Breast epithelium (tissue), 4 donors: ENCODE data around the gene SNX9. TPM values are rescaled to one million over a fixed set of nuclear protein-coding genes. Genes with fewer than 3 reads are reported as not detected.

Source experiments
- DNase-seq, 2 donors: peaks; one replicate each; pipeline ENCODE4 v3.0.0-alpha.2; 2019; ENCODE audit warnings: low spot score in 2 of 2
- H3K27ac ChIP-seq, 2 donors: fragments of 200-600 bp; sonication (generic) in 1 of 2; one replicate each; pipeline ENCODE4 v1.5.1; 2016 to 2019; ENCODE audit warnings: mild to moderate bottlenecking in 1 of 2
- H3K27me3 ChIP-seq, 2 donors: fragments of 200-600 bp; sonication (generic) in 1 of 2; one replicate each; pipeline versions ENCODE4 v1.5.1 to v1.6.0; 2017 to 2019; ENCODE audit warnings: control low read depth in 1 of 2, mild to moderate bottlenecking in 1 of 2
- H3K36me3 ChIP-seq: fragments of 200-600 bp; one replicate; pipeline ENCODE4 v1.5.1; 2019
- H3K4me1 ChIP-seq, 2 donors: fragments of 200-600 bp; sonication (generic); one replicate each; pipeline ENCODE4 v1.5.1; 2016 to 2019; ENCODE audit warnings: control low read depth in 1 of 2
- H3K4me3 ChIP-seq, 3 donors: fragments of 200-600 bp; sonication (generic); 1 replicate in 2 of 3; 2 replicates in 1 of 3; pipeline ENCODE4 v1.5.1; 2016 to 2019; ENCODE audit warnings: mild to moderate bottlenecking in 3 of 3, moderate library complexity in 2 of 3
- H3K9me3 ChIP-seq, 2 donors: fragments of 200-600 bp; sonication (generic) in 1 of 2; one replicate each; pipeline ENCODE4 v1.5.1; 2016 to 2019; ENCODE audit warnings: control low read depth in 1 of 2
- POLR2A ChIP-seq: fragments of 450-650 bp; IDR thresholded peaks from one replicate; pipeline ENCODE4 v1.6.1; 2016; ENCODE audit warnings: antibody characterized with exemption, mild to moderate bottlenecking, moderate library complexity
- POLR2AphosphoS5 ChIP-seq, 3 donors: sonication (generic); formaldehyde crosslinking; IDR thresholded peaks; one replicate each; pipeline ENCODE4 v1.6.1; 2017; ENCODE audit warnings: antibody characterized with exemption in 3 of 3
- intact Hi-C: fragments of 100-400 bp; cut with DNase I; formaldehyde crosslinking; loops from one replicate; pipeline ENCODE4 v1.15.1; 2023; ENCODE audit warnings: low total_unique reads
- total RNA-seq, 3 donors: library from RNA; depleted of rRNA; stranded (reverse); fragments of >200 nt; gene quantifications; one replicate each; pipeline ENCODE4 v1.1.0, GENCODE V29; 2016
- TF ChIP-seq, protein P1 (sequence below), 3 donors: fragments of 450-650 bp; IDR thresholded peaks; one replicate each; pipeline ENCODE4 v1.5.1; 2016 to 2017; ENCODE audit warnings: antibody characterized with exemption in 3 of 3, mild to moderate bottlenecking in 3 of 3, moderate library complexity in 3 of 3

The SNX9 gene
- total RNA-seq, 3 donors from 2014 or later, result 61.6 to 83.2 (median 75.7) TPM

GRCh38 chr6:157978021-157978783 lies 155.2 kb downstream of the SNX9 start:
- TF ChIP-seq POLR2A (no peak), POLR2AphosphoS5 (IDR thresholded peaks at IDR 0.05) (no peak)
- TF ChIP-seq, protein P1, sequence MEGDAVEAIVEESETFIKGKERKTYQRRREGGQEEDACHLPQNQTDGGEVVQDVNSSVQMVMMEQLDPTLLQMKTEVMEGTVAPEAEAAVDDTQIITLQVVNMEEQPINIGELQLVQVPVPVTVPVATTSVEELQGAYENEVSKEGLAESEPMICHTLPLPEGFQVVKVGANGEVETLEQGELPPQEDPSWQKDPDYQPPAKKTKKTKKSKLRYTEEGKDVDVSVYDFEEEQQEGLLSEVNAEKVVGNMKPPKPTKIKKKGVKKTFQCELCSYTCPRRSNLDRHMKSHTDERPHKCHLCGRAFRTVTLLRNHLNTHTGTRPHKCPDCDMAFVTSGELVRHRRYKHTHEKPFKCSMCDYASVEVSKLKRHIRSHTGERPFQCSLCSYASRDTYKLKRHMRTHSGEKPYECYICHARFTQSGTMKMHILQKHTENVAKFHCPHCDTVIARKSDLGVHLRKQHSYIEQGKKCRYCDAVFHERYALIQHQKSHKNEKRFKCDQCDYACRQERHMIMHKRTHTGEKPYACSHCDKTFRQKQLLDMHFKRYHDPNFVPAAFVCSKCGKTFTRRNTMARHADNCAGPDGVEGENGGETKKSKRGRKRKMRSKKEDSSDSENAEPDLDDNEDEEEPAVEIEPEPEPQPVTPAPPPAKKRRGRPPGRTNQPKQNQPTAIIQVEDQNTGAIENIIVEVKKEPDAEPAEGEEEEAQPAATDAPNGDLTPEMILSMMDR (IDR thresholded peaks at IDR 0.05), result no peak
- no peak for DNase-seq
- no peak overlapping the region for H3K27ac ChIP-seq
- no peaks in the 10 kb centered on the region for H3K27me3 ChIP-seq
- no peak overlapping the region for H3K4me3 ChIP-seq
- H3K36me3 ChIP-seq, result no peaks in the 10 kb centered on the region
- H3K9me3 ChIP-seq, result no peaks in the 10 kb centered on the region
- intact Hi-C loops, result loop anchor here (1.0 kb wide), 1 partner anchor 17 kb away; no protein-coding TSS in a partner anchor
- H3K4me1 ChIP-seq, result peaks cover 0 to 5% of the 10 kb centered on the region in 2 donors

- H3K9me3 ChIP-seq, result no peaks in the 10 kb centered on the region
- no peak for TF ChIP-seq POLR2AphosphoS5 (IDR thresholded peaks at IDR 0.05)
- TF ChIP-seq, protein P1 (IDR thresholded peaks at IDR 0.05), result no peak
- TF ChIP-seq POLR2A, result no peak
- H3K4me1 ChIP-seq, result peaks cover 0 to 5% of the 10 kb centered on the region in 2 donors
- no peaks in the 10 kb centered on the region for H3K27me3 ChIP-seq
- H3K36me3 ChIP-seq, result no peaks in the 10 kb centered on the region
- intact Hi-C loops, result loop anchor here (5.0 kb wide), 1 partner anchor 62 kb away; no protein-coding TSS in a partner anchor
- peak overlapping the region; percentile 86 to 97 (median 89) for H3K4me3 ChIP-seq
- DNase-seq, result no peak
- H3K27ac ChIP-seq, result peak overlapping the region; percentile 79 to 86
Observed at GRCh38 chr6:157980288-157981131, 157.5 kb downstream of the SNX9 start.

GRCh38 chr6:157981132-157981394 lies 158.0 kb downstream of the SNX9 start:
- H3K4me3 ChIP-seq, result peak overlapping the region; percentile 86 to 97 (median 89)
- no peaks in the 10 kb centered on the region for H3K36me3 ChIP-seq
- TF ChIP-seq POLR2A (no peak), POLR2AphosphoS5 (IDR thresholded peaks at IDR 0.05) (no peak)
- TF ChIP-seq, protein P1 (IDR thresholded peaks at IDR 0.05), result no peak
- DNase-seq, result no peak
- H3K27ac ChIP-seq, result peak overlapping the region; percentile 79 to 86
- no peaks in the 10 kb centered on the region for H3K27me3 ChIP-seq
- no peaks in the 10 kb centered on the region for H3K9me3 ChIP-seq
- H3K4me1 ChIP-seq, result peaks cover 0 to 5% of the 10 kb centered on the region in 2 donors
- intact Hi-C loops, result loop anchor here (5.0 kb wide), 1 partner anchor 61 kb away; no protein-coding TSS in a partner anchor

DNA sequence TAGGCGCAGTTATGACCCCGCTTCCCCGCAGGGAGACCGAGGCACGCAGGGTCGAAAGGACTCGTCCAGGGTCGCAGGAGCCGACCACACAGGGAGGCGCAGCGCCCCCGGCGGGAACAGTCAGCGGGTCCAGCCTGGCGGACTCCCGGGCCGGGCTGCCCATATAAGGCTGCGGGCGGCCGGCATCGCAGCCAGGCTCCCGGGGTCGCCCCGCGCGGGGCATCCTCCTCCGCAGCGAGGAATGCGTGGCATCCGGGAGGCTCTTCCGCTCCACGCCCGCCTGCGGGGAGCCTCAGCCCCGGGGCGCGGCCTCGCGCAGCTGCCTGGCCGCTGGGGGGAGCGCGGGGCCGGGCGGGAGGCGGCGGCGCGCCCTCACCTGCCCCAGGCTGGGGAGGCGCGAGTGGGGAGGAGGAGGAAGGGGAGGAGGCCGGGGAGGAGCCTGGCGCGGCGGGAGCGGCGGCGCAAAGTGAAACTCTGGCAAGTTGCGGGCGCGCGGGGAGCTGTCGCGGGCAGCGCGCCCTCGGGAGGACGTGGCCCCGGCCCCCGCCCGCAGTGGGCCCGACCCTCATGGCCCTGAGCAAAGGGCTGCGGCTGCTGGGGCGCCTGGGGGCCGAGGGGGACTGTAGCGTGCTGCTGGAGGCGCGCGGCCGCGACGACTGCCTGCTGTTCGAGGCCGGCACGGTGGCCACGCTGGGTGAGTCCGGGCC lies 158.5 kb downstream of the SNX9 start, which contains the start of gene SYNJ2:
SYNJ2 (plus strand) TSS at position 469 of the 707 bp plus-strand sequence; CDS start at position 568, 99 bp downstream.
- Histone ChIP-seq H3K9me3 (no peaks in the 10 kb centered on the region), H3K27me3 (no peaks in the 10 kb centered on the region), H3K27ac (peak within 1 kb of the TSS; percentile 79 to 86), H3K36me3 (no peaks in the 10 kb centered on the region), H3K4me1 (peaks cover 0 to 5% of the 10 kb centered on the region in 2 donors), H3K4me3 (peak within 1 kb of the TSS; percentile 86 to 97 (median 89))
- intact Hi-C loops, result loop anchor here (5.0 kb wide), 1 partner anchor 61 kb away; no protein-coding TSS in a partner anchor
- TF ChIP-seq POLR2AphosphoS5 (IDR thresholded peaks at IDR 0.05), result peak in 2 of 3 donors; percentile 10 to 39
- TF ChIP-seq, protein P1 (IDR thresholded peaks at IDR 0.05), result peak in 1 of 3 donors; percentile 27
- no peak for TF ChIP-seq POLR2A
- peak; percentile 63 to 82 for DNase-seq
